Adrenal gland (tissue), 12 donors: ENCODE measurements around the gene CKB. TPM values are rescaled to one million over a fixed set of nuclear protein-coding genes. Genes with fewer than 3 reads are reported as not detected.

Experiments
- DNase-seq, 7 donors: peaks; one replicate each; pipeline ENCODE4 v3.0.0-alpha.2; 2019 to 2020
- H3K27ac ChIP-seq, 5 donors: fragments of 200-600 bp; sonication (generic) in 4 of 5; 1 replicate in 3 of 5; 2 replicates in 2 of 5; pipeline versions ENCODE4 v1.5.1 to v1.8.0; 2016 to 2020; ENCODE audit warnings: mild to moderate bottlenecking in 1 of 5
- H3K27me3 ChIP-seq: fragments of 200-600 bp; 2 replicates; pipeline ENCODE4 v1.8.0; 2021
- H3K36me3 ChIP-seq, 2 donors: fragments of 200-600 bp; replicated peaks in 1 of 2; 1 replicate in 1 of 2; 2 replicates in 1 of 2; pipeline versions ENCODE4 v1.5.1 to v1.8.0; 2018 to 2022
- H3K4me1 ChIP-seq, 2 donors: fragments of 200-600 bp; replicated peaks in 1 of 2; 1 replicate in 1 of 2; 2 replicates in 1 of 2; pipeline versions ENCODE4 v1.5.1 to v1.8.0; 2018 to 2021
- H3K4me3 ChIP-seq, 4 donors: fragments of 200-600 bp; sonication (generic) in 3 of 4; one replicate each; pipeline ENCODE4 v1.5.1; 2016 to 2018
- H3K9me3 ChIP-seq, 3 donors: fragments of 200-600 bp; sonication (generic) in 1 of 3; replicated peaks in 1 of 3; 1 replicate in 2 of 3; 2 replicates in 1 of 3; pipeline versions ENCODE4 v1.5.1 to v1.8.0; 2016 to 2021
- POLR2A ChIP-seq, 2 donors: fragments of 450-650 bp; IDR thresholded peaks; one replicate each; pipeline ENCODE4 v1.6.1; 2017; ENCODE audit warnings: antibody characterized with exemption in 2 of 2, mild to moderate bottlenecking in 2 of 2, moderate library complexity in 1 of 2
- WGBS, 4 donors: extraction: QIAGEN DNeasy Blood & Tissue Kit in 2 of 4; methylation state at CpG; one replicate each; pipeline versions ENCODE4 v1.1.5 to v1.1.7; 2013 to 2017; 5-methylcytosine and 5-hydroxymethylcytosine counted together
- intact Hi-C, 2 donors: fragments of 100-400 bp; cut with DNase I; formaldehyde crosslinking; loops; one replicate each; pipeline versions ENCODE4 v1.14.1 to v1.15.0; 2022 to 2023
- polyA plus RNA-seq, 3 donors: library from polyadenylated mRNA; stranded (reverse); fragments of 200-250 nt in 2 of 3; fragments of 350-450 nt in 1 of 3; fragmentation: Illumina TruSeq in 1 of 3; extraction: RNeasy Lipid Tissue Mini Kit (QIAGEN cat#74804) in 1 of 3; gene quantifications; one replicate each; pipeline ENCODE4 v1.2.3, GENCODE V29; 2013 to 2014
- total RNA-seq, 9 donors: library from RNA; depleted of rRNA in 4 of 9; stranded (reverse); fragments of >200 nt in 4 of 9; fragments of 120-200 nt in 1 of 9; fragmentation: NEBNext Ultra II Directional in 1 of 9; extraction: Animal tissue kit (Norgen Biotek cat#: 25700) in 1 of 9; gene quantifications; one replicate each; pipeline versions ENCODE4 v1.1.0 to v1.2.4, GENCODE V29; 2013 to 2023
- TF ChIP-seq, protein P1 (sequence below), 6 experiments: fragments of 450-650 bp in 4 of 6; fragments of 200-600 bp in 2 of 6; sonication (generic) in 1 of 6; IDR thresholded peaks; 1 replicate in 5 of 6; 2 replicates in 1 of 6; pipeline versions ENCODE4 v1.5.1 to v1.8.0; 2016 to 2021; ENCODE audit warnings: antibody characterized with exemption in 6 of 6, mild to moderate bottlenecking in 2 of 6, moderate library complexity in 1 of 6
- donor health status: healthy with polysubstance abuse.
- donor health status: Bipolar disorder and iron deficiency.
- donor health status: DM: yes; HTN: yes; CAD: no.
- donor health status: DM: no; HTN: no; CAD: no.
- donor health status: DM: no; HTN: no; CAD: no.
- donor health status: DM: yes; HTN: yes; CAD: no.

Gene CKB
- total and polyA plus RNA-seq, 12 donors, result 11.0 to 410 (median 198) TPM

DNA sequence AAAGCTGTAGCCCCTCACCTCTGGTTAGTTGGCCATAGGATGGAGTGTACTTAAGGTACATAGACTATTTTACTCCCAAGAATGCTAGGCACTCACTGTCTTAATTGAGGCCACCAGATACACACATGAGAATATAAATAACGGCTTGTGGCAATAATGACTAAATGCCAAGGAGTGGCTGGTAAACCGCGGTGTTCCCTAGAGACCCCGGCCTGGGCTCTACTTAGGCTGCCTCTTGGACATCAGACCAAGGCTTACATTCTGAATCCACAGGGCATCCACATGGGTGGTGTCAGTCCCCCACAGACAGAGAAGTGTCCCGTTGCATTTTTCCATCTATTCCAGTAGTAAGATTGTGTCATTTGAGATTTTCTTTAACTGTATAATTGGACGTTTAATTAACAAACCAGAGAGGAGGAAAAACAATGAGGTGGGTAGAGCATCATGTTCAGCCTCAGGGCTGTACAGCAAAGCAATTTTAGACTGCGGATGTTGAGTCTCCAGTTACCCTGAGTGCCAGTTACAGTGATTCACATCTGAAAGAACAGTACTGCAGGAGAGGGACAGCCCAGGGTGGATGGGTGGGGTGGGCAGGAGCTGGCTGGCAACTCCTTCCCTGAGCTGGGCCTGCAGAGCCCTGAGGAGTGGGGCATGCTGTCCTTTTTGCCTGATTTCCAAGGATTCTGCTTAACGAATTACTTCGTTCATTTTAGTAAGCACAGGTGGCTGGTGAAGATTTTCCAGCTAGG is 20.5 kb downstream of the CKB start:
- WGBS, 4 donors, result 83 to 88% (median 85%) methylated on average over 9 of the region's 9 CpGs
- TF ChIP-seq POLR2A (IDR thresholded peaks at IDR 0.05), result no peak
- TF ChIP-seq, protein P1, sequence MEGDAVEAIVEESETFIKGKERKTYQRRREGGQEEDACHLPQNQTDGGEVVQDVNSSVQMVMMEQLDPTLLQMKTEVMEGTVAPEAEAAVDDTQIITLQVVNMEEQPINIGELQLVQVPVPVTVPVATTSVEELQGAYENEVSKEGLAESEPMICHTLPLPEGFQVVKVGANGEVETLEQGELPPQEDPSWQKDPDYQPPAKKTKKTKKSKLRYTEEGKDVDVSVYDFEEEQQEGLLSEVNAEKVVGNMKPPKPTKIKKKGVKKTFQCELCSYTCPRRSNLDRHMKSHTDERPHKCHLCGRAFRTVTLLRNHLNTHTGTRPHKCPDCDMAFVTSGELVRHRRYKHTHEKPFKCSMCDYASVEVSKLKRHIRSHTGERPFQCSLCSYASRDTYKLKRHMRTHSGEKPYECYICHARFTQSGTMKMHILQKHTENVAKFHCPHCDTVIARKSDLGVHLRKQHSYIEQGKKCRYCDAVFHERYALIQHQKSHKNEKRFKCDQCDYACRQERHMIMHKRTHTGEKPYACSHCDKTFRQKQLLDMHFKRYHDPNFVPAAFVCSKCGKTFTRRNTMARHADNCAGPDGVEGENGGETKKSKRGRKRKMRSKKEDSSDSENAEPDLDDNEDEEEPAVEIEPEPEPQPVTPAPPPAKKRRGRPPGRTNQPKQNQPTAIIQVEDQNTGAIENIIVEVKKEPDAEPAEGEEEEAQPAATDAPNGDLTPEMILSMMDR (IDR thresholded peaks at IDR 0.05), result no peak
- peak in 5 of 7 donors; percentile 0 to 48 (median 9) for DNase-seq
- Histone ChIP-seq H3K27me3 (no peaks in the 10 kb centered on the region), H3K36me3 (peaks cover 4 to 67% of the 10 kb centered on the region in 2 donors), H3K4me1 (peaks cover 0 to 14% of the 10 kb centered on the region in 2 donors), H3K4me3 (no peak overlapping the region), H3K9me3 (no peaks in the 10 kb centered on the region), H3K27ac (no peak overlapping the region)
- intact Hi-C loops, result loop anchor here (2.0 to 5.0 kb wide), 2 partner anchors 45 kb away; no protein-coding TSS in a partner anchor

- H3K4me1 ChIP-seq, result peaks cover 0 to 16% of the 10 kb centered on the region in 2 donors
- 66 to 82% (median 75%) methylated on average over 10 to 11 of the region's 11 CpGs for whole genome bisulfite sequencing, 4 donors
- H3K36me3 ChIP-seq, result peaks cover 4 to 67% of the 10 kb centered on the region in 2 donors
- intact Hi-C loops, result loop anchor here (2.0 to 5.0 kb wide), 2 partner anchors 46 kb away; no protein-coding TSS in a partner anchor
- H3K9me3 ChIP-seq, result no peaks in the 10 kb centered on the region
- no peak overlapping the region for H3K27ac ChIP-seq
- no peak for TF ChIP-seq POLR2A (IDR thresholded peaks at IDR 0.05)
- TF ChIP-seq, protein P1 (IDR thresholded peaks at IDR 0.05), result no peak
- no peaks in the 10 kb centered on the region for H3K27me3 ChIP-seq
- no peak overlapping the region for H3K4me3 ChIP-seq
- peak in 4 of 7 donors; percentile 9 to 59 (median 17) for DNase-seq
These were observed 21.4 kb downstream of the CKB start for GRCh38 chr14:103501041-103501870.

DNA sequence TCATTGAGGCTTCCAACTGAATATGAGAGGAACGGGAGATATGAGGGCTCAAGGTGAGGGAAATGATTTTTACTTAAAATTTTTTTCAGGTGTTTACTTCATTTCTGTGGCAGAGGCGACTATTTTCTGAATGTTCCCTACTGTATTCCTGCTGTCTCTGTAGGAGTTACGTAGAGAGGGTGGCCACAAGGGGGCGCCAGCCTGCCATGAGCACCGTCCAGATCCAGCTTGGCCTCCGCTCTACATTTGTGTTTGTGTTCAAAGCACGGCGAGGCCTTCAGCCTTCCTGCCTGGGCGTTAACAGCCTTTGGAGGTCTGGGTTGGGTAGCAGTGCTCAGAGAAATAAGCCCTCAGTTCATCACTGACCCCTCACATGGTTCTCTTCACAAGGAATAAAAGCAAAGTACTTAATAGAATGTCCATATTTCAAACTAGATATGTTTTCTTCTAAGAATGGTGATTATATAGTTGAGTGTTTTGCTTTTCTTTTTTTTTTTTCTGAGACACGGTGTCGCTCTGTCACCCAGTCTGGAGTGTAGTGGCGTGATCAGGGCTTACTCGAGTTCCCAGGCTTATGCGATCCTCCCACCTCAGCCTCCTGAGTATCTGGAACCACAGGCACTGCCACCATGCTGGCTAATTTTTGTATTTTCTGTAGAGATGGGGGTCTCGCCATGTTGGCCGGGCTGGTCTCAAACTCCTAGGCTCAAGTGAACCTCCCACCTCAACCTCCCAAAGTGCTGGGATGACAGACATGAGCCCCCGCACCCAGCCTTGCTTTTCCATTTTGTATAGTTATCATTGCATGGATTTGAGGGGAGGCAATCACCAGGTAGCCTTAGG is 22.3 kb downstream of the CKB start:
- H3K4me3 ChIP-seq, result no peak overlapping the region
- H3K4me1 ChIP-seq, result peaks cover 0 to 16% of the 10 kb centered on the region in 2 donors
- intact Hi-C loops, result loop anchor here (2.0 to 5.0 kb wide), 2 partner anchors 46 to 47 kb away; no protein-coding TSS in a partner anchor
- H3K27ac ChIP-seq, result peak overlapping the region in 2 of 5 donors; percentile 19 to 48
- TF ChIP-seq, protein P1 (IDR thresholded peaks at IDR 0.05), result peak; percentile 81 to 96 (median 88)
- no peak for TF ChIP-seq POLR2A (IDR thresholded peaks at IDR 0.05)
- peak; percentile 87 to 98 (median 96) for DNase-seq
- H3K36me3 ChIP-seq, result peaks cover 4 to 63% of the 10 kb centered on the region in 2 donors
- no peaks in the 10 kb centered on the region for H3K9me3 ChIP-seq
- H3K27me3 ChIP-seq, result no peaks in the 10 kb centered on the region
- WGBS, 4 donors, result 36 to 43% (median 40%) methylated on average over 17 of the region's 17 CpGs
